NCI-H345 (cell line): ENCODE data around the gene PPME1.

ENCODE experiments used
- DNase-seq: peaks from one replicate; lab custom pipeline; 2025; lab: John Stamatoyannopoulos, UW

Gene PPME1

GRCh38 chr11:74282914-74283371 is 111.9 kb downstream of the PPME1 start:
- DNase-seq, result no peak

DNA sequence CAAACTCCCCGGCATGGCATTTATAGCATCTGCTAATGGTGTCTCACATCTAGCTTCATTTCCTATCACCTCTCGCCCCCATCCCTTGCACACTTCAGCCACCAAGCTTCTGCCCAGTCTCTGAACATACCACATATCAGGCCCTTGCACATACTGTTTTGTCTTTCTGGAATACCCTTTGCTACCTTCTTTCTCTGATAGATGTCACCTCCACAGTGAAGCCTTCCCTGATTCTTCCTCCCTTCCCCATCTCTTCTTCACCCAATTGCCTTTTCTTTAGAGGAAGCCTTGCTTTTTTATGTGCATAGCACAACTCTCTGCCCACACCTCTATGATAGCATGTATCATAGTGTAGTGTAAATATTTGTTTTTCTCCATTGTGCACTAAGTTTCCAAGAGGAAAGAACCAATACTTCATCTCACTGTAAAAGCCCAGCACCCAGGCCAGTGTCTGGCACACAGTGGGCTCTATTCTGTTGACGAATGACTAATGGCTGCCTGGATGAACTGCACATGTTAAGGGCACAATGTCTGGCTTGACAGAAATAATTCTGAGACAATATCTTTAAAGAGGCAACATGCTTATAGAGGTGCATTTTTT is 112.6 kb downstream of the PPME1 start:
- DNase-seq, result no peak

GRCh38 chr11:74284466-74284865 is 113.4 kb downstream of the PPME1 start:
- no peak for DNase-seq

DNA sequence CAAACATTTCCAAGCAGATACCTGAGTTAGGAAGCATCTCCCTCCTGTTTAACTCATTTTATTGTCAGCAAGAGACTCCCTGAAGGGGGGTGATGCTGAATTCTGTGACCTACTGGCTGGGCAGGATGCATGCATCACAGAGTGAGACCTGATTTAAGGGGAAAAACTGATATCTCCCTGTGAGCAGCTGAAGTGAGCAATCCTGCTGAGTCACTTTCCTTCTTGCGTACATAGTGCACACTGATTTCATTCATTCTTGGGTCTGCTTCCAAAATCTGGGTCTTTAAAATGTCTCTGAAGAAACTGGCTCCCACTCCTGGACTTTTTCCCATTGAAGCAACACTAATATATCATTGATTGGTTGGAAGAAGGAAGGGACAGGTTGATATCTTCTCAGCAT is 117.1 kb downstream of the PPME1 start:
- DNase-seq, result no peak

- no peak for DNase-seq
These were observed 117.8 kb downstream of the PPME1 start for GRCh38 chr11:74288911-74289310.

DNA sequence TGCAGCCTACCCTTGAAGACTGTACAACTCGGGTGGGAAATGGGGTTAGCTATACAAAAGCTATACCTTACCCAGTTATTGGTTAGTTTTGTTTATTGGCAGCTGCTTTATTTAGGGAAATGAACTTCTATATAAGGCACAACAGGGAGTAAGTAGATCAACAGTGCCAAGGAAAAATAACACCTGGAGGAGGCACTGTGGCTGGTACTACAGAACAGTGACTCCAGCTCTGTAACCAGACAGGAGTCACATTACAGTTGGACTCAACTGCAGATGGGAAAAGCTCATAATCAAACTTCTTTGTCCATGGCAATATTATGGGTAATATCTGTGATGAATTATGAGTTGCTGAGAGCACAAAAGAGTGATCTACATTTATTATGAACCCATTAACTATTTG is 126.4 kb downstream of the PPME1 start:
- no peak for DNase-seq

DNA sequence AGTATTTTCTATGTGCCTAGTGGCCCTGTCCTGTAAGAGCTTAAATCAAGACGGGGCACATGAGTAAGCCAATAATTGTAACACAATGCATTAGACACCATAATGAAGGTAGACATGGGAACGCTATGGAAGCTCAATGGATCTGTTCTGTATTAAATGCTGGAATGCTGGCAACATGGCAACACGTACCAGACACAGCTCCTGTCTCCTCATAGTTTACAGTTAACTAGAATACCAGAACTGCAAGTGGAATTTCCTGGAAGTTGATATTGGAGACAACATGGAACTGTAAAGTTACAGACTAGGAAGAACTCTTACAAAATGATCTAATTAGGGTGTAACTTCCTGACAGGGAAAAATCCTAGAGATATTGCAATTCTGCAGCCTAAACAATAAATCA is 127.9 kb downstream of the PPME1 start:
- DNase-seq, result no peak
